Stimulated activated CD8-positive, alpha-beta memory T cell treated with anti-CD3 and anti-CD28 coated beads, Interleukin-4, amount 100 ng/mL, for 48 hours (primary cell): Measurements from ENCODE around the gene RPS27.

Experiments used
- DNase-seq: peaks from one replicate; pipeline ENCODE4 v3.0.0-alpha.2; 2020

The RPS27 gene

DNA sequence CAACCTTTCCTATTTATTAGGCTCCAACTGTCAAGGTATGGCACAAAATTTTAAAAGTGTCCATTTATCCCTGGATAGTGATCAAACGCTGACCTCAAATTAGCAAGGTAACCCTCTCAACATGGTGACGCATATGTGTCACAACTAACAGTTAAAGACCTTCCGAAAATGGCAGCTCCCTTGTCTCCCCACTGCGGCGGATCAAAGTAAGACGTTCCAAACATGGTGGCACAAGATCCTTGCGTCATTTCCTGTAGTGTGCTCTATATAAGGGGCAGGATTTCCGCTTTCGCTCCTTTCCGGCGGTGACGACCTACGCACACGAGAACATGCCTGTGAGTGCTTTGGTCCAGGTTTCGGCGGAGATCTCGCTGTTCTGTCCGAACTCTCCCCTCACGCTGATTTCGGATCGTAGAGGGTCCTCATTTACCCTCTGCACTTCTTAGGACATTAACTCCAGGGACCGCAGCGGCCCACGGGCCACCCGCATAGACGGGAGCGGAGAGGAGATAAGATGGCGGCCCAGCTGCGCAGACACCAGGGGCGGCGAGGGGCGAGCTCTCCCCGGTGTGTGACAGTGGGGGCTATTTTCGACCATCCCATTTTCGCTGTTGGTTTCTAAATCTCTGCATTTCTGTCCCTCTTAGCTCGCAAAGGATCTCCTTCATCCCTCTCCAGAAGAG is at the start of gene RPS27:
RPS27 (plus strand) TSS at position 295 of the 683 bp plus-strand sequence; CDS start at position 330, 35 bp downstream.
- DNase-seq: peak; percentile 85

DNA sequence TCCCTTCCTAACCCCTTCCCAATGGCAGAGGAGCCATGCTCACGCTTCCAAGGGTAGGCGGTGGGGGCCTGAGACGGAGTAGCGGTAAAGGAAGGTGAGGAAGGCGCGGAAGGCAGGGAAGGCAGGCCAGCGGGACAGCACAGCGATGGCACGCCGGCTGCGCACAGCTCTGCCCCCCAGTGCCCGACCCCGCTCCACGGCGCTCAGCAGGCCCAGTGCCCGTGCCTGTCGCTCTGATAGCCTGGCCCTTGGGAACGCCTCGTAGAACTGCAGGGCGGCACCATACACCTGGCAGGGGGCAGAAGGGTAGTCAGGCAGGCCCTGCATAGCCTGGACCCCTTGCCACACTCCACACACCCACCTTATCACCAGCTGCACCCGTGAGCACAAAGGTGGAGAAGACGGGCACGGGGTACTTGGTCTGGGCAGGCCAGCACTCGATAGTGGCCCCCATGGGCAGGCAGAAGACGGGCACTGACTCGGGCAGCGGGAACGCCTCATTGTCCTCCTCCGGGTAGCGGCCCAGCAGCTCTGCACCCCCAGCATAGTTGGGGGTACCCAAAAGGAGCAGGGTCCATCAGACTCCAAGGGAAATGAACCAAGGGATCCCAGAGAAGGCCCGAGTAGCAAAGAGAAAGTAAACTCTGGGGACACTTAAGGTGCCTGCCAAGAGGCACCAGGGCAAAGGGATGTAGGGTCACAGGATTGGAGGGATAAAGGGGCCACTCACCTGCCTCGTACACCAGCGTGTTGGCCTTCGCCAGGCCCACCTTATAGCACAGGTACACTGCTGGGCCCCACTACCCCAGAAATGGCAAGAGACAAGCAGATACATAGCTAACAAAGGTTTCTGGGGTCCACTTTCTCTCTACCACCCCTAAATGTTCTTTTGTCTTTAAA is 48.5 kb upstream of the RPS27 start:
- no peak for DNase-seq

DNA sequence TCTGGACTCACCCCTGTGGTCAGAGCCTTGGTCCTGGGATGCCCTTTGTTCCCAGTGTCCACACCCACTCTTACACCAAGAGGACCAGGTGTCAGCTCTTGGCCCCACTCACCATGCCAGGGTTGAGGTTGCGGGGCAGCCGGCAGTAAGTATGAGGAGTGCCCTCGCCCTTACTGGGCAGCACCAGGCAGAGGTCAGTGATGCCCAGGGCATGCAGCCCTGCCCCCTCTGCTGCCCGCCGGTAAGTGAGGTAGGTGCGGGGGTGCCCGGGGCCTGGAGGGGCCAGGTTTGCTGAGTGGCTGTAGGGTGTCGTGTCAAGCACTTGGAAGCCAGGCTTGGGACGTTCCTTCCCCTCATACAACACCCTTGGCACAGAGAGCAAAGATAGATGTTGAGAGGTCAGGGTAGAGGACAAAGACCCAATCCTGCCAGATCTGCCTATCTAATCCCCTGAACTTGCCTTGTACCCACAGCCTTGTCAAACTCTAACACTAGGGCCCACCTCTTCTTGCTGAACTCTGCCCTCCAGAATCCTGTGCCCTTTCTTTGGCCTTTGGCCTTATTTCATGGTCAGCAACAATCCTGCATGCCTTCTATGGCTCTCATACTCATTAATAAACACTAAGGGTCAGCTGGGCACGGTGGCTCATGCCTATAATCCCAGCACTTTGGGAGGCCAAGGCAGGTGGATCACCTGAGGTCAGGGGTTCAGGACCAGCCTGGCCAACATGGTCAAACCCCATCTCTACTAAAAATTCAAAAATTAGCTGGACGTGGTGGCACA is 47.6 kb upstream of the RPS27 start:
- no peak for DNase-seq

DNA sequence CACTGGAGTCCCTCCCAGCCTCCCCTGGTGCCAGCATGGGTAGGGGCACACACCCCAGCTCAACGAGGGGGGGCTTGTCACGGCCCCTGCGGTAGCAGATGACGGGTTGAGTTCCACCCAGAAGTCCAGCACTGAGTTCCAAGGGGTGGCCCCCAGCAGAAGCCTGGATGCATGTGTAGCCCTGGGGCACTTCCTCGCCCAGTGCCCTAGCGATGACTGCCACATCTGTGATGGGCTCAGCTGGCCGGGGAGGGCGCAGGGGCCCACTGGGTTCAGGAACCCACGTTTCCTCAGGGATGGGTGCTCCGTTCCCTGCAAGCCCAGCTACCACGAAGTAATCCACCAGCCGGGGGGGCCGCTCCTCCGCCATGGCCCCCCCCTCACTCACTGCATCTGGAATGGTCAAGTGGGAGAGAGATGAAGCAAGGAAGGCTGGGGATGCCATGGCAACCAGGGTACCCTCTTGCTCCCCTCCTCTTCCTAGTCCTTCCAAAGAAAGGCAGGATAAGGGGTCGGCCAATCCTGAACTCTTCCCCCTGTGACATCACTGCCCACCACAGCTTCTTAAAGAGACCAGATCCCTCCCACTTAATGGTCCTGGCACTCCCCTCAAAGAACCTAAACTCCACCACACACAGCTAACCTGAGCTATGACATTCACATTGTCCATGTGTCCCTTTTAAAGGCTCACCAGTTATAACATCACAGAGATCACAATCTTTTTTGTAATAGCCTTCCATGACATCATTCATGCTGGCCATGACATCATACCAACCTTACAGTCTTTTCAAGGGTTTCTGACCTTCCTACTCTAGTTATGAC is 46.3 kb upstream of the RPS27 start:
- no peak for DNase-seq

DNA sequence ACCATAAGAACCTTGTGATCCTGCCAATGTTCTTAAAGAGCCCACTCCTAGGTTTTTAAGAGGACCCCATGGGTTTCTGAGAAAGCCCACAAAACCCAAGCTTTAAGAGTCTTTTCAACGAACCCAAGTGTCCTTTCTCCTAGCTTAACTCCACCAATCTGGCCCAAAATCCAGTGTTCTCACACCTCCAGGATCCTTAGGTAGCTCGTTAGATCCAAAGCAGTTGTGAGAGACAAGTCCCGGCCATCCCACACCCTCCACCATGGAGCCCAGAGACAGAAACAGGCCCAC is 45.8 kb upstream of the RPS27 start:
- DNase-seq: no peak

DNA sequence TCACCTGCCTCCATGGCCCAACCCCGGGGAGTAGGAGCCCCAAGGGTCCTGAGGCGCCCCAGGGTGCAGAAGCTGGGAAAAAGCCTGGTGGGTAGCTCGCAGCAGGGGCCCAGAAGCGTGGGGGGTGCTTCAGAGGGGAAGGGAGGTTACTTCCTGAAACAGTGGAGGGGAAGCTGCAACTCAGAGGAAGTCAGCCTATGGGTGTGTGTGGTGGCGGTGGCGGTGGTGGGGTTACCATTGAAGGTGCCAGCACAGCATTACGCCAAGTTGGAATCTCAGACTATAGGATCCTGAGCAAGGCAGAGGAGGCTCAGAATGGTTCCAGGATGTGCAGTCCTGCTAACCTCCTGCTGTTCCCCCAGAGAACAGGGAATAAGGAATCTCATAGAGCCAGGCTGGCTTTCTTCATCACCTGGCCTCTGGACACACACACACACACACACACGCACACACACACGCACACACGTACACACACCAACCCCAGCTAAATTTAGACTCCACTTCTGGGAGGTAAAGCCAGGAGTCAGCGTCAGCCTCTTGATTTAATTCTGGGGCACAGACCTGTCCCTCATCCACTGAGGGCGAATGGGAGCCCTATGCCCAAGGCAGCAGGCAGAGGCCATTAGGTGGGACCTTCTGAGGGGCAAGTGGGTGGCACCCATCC is 45.3 kb upstream of the RPS27 start:
- peak; percentile 83 for DNase-seq

DNA sequence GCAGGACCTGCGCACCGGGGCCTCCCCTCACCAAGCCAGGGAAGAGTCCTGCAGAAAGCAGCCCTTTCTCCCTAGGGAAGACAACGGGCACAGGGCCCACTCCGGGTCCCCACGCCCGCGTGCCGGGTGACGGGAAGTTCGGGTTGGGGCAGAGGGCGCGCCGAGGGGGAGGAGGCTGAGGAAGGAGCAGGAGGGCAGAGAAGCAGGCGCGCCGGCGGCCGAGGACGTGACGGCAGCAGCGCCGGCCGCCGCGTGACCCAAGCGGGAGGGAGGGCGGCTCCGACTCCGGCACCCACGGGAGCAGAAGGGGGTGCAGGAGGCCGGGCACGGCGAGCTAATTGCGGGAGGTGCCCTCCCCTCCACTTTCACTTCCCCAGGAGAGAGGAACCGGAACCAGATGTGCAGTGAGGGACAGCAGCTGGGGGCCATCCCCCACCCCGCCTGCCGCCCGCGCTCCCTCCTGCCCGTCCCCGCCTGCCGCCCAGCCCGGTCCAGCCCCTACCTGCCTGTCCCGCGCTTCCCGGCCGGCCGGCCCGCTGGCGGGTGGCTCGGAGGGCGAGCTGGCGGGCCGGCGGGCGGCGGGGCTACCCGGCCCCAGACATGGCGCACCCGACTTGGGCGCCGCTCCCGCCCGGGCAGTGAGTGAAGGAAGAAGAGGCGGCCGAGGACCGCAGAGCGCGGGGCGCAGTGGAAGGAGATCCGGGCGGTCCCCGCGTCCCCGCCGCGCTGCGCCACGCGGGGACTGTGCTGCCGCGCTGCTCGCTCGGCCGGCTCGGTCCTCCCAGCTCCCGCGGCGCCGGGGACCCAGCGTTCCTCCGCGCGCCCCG is 44.6 kb upstream of the RPS27 start:
- DNase-seq: peak; percentile 80

DNA sequence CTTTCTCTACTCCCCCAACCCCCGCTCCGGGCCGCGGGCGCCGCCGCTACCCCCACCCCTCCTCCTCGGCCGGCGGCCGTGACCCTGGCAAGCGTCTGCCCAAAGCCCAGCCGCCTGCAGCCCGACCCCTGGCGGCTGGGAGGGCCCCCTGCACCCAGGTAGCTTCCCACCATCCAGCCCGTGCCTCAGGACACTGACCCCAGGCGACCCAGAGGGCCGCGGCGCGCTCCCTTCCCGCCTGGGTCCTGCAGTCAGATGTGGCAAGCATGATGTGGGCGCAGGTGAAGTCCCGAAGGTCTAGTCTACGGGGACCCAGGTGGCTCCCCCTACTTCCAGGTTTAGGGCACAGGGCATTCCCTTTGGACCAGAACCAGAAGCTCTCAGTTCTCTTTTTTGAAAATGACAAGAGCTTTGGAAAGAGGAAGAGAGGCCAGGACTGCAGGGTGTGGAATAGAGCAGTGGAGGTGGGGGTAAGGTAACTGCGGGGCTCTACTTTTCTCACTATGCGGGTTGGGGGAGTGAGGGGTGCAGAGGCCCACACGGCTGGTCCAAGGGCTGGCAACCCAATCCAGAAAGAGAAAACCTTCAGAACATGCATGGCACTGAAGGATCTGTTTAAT is 43.8 kb upstream of the RPS27 start, which contains the start of gene DENND4B:
DENND4B (minus strand) TSS at position 97 of the 620 bp plus-strand sequence. CDS start 2,344 bp downstream, outside the sequence.
- DNase-seq: peak; percentile 84

DNA sequence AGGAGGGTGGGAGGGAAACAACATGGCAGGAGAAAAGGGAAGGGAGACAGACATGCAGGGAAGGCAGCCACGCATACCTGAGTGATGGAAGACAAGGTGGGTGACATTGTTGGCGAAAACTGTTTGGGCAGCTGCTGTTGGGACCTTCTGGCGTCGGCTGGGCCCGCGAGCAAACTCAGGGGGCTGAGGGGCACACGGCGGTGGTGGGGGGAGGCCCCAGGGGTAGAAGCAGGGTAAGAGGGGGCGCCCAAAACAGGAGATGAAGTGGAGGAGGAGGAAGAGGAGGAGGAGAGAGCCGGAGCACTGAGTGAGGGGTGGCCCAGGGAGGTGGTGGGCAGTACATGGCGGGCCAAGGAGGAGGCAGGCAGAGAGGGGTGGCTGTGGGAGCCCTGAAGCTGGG is 39.4 kb upstream of the RPS27 start:
- DNase-seq: no peak

DNA sequence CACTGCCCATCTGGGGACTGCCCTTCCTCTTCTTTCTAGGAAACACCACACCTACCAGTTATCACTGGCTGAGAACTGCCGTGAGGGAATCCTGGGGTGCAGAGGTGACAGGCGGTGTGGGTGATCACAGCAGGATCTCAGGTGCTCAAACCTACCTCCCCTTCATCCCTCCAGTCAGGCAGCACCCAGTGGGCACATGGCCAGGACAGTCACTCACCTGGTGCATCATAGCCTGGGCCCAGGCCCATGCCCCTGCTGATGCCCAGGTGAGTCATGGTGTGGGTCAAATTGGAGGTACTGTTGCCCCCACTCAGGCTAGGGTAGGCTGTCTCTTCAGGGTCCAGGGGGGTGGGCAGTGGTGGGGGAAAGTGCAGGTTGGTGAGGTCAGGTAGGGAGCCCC is 38.8 kb upstream of the RPS27 start:
- no peak for DNase-seq

DNA sequence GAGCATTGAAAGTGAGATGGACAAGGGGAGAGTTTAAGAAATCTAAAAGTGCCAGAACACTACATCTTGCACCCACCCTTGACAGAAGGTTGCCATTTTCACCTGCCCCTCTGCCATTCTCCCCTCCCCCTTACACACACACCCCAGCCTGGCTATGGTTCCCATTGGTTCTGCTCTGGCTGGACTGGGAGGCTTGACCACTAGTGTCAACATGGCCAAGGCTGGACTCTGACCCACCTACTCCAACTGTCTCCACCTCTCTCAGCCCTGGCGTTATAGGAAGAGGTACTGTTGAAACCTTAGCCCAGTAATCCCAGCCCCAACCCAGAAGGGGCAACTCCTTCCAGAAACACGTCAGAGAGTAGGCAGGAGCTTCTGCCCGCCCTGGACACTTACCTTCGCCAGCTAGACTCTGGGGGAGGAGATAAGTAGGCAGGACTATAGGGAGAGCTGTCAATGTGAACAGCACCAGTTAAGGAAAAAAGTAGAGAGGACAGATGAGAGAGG is 36.6 kb upstream of the RPS27 start:
- no peak for DNase-seq

DNA sequence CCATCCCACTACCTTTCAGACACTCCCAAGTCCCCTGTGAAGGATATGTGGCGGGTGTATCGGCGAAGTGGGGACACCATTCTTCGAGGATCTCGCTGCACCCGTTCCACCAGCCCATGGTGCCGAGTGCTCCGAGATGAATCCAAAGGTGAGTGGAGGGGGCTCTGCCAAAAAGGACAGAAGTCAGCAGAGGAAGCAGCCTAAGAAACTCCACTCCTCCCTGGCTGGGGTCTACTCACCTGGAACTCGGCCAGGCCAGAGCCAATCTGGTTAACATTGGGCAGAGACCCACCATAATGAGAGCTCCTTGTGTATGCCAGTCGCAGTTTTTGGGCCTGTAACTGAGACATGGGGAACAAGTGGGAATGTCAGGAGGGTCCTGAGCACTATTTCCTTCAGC is 35.7 kb upstream of the RPS27 start:
- no peak for DNase-seq

DNA sequence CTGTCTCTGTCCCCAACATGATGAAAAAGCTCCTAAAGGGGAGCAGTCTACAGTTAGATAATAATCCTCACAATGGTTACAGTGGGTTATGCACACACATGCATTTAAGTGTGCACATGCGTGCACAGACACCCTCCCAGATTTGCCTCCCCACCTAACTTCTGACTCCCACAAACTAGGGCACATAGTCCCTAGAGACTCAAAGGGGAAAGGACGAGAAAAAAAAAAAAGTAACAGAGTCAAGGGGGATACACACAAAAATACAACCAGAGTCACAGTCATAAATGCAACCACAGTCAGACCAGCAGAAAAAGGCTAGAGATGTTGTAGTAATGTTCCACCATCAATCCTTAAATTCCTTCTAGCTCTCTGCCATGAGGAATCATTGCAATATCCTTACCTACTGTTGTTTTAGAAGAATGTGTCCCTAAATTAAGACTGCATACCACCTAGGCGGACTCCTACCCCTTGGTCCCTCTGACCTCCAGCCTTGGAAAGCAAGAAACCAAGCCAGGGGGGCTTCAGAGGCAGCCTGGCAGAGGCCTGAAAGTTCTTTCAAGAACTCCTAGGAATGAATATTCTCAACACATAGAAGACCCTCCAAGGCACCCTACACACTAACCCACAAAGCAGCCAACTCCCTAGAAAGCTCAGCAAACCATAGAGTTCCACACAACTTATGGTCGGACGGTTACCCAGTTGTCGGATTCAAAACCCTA is 33.4 kb upstream of the RPS27 start:
- DNase-seq: no peak

DNA sequence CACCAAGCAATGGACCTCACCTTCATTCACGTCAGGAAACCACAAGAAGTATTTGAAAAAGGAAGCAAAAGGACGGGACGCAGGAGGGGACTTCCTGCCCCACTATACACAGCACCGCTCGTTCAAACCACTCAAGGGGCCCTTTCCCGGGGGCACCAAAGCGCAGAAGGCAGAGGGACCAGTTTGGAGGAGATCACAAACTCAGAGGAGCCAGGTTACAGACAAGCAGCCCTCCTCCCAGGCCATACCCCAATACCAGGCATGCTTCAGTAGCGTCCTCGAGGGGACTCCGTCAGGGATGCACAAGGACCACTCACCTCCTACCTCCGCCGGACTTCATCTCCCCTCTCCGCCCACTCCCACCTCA is 32.8 kb upstream of the RPS27 start:
- DNase-seq: no peak

DNA sequence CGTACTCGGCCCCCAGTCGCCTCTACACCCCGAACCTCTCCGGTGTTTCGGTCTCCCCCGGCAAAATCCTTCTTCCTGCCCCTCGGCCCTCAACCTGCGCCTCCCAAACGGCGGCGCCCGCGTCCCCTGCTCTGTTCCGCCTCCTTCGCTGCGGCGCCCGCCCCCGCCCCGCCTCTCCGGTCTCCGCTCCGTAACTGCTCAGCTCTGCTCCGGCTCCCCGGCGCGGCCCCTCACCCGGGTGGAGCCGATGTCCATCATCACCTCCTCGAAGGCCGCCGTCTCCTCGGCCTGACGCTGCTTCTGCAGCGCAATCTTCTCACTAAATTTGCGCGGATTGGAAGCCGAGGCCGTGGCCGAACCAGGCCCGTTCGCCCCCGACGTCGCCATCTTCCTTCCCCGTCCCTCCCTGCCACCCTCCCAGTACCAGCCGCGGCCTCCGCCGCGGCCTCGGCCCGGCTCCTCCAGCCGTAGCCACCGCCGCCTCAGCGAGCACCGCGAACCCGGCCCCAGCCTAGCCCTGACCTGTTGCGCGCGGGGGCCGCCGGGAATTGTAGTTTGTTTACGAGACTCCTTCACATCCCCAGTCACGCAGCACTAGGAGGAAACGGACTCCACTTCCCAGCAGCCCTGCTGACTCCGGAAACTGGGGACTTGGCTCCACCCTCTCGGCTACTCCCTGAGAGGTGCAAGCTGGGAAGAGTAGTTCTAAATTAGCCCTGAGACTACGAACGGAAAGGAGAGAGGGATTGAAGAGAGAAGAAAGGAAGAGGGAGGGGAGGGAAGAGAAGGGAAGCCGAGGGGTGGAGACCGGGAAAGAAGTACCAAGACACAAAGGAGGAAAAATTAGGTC is 32.2 kb upstream of the RPS27 start, which contains the start of gene CRTC2:
CRTC2 (minus strand) TSS at position 502 of the 850 bp plus-strand sequence; CDS start at position 387, 115 bp downstream.
- DNase-seq: peak; percentile 98

DNA sequence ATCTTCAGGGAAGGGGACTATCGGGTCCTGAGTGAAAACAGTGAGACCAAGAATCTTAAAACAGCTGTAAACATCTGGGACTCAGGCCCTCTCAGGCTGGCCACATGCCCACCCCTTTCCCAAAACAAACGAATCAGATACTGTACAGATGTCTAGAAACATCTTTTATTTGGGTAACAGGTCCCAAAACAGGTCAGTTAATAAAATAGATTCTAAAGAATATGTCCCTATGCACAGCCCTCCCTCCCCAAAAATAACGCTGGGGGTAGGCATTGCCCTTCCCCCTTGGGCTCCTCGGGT is 31.7 kb upstream of the RPS27 start:
- DNase-seq: no peak

DNA sequence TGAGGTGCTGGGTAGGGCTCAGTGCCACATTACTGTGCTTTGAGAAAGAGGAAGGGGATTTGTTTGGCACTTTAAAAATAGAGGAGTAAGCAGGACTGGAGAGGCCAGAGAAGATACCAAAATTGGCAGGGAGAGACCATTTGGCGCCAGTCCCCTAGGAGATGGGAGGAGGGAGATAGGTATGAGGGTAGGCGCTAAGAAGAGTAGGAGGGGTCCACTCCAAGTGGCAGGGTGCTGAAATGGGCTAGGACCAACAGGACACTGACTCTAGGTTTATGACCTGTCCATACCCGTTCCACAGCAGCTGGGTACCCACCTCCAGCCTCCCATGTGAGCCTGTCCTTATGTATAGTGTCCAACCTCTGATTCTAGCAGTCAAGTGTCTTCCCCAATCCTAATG is 31.1 kb upstream of the RPS27 start:
- no peak for DNase-seq

DNA sequence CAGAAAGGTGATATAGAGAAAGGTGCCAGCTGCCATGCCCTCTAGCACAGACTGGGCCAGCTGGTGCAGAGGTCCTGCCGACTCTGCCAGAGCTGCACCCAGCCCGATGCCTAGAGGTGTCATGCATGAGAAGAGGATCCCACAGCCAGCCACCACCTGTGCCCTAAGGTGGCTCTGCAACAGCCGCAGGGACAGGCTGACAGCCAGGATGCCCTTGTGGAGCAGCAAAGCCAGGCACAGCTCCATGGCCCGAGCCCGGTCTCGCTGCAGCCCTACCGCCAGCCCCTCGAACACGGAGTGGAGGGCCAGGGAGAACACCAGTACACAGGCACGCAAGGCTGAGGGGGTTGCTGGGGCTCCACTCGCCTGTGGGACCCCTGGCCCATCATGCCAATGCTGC is 30.4 kb upstream of the RPS27 start:
- DNase-seq: no peak

DNA sequence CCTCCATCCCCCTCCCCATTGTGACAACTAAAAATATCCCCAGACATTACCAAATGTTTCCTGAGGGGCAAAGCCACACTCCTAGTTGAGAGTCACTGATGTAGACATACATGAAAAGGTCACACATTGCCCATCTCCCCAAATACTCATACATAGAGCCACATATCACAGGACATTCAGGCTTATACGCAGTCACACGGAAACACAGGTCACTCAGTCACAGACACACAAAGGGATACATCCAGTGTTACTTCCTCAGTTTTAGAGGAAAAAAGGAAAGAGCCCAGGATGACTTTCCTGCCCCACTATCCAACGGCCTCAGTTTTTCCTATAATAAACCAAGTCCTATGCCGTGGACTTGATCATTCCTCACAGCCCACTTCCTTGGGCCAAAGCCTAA is 29.1 kb upstream of the RPS27 start:
- no peak for DNase-seq
